MM.1S (cell line): ENCODE results near the gene BTK.
A peak's percentile ranks its signal among the peaks of the same experiment; 100 is the strongest.

Experiments used
- DNase-seq: peaks from one replicate; pipeline ENCODE4 v3.0.0-alpha.2; 2015
- H2AFZ ChIP-seq: fragments of 300-600 bp; sonication (generic); 2 replicates; pipeline ENCODE4 v1.6.0; 2016; ENCODE audit warnings: antibody characterized with exemption, low read length
- H3F3A ChIP-seq: fragments of 300-600 bp; sonication (generic); 2 replicates; pipeline ENCODE4 v1.6.1; 2016; ENCODE audit warnings: mild to moderate bottlenecking, antibody characterized with exemption, low read length, moderate library complexity, mixed read lengths; ENCODE audit not compliant: insufficient read depth
- H3K27ac ChIP-seq: fragments of 300-600 bp; sonication (generic); 2 replicates; pipeline ENCODE4 v1.5.1; 2016; ENCODE audit warnings: mild to moderate bottlenecking, low read length
- H3K27me3 ChIP-seq: fragments of 300-600 bp; sonication (generic); replicated peaks from 2 replicates; pipeline ENCODE4 v1.6.0; 2016; ENCODE audit warnings: low read length; ENCODE audit not compliant: insufficient read depth
- H3K36me3 ChIP-seq: fragments of 300-600 bp; sonication (generic); replicated peaks from 2 replicates; pipeline ENCODE4 v1.6.1; 2016; ENCODE audit warnings: mild to moderate bottlenecking, low read length, mixed read lengths; ENCODE audit not compliant: insufficient read depth
- H3K4me1 ChIP-seq: fragments of 300-600 bp; sonication (generic); 2 replicates; pipeline ENCODE4 v1.6.1; 2016; ENCODE audit warnings: low read length, mixed read lengths
- H3K4me2 ChIP-seq: fragments of 300-600 bp; sonication (generic); 2 replicates; pipeline ENCODE4 v1.6.0; 2016; ENCODE audit warnings: low read depth, low read length
- H3K4me3 ChIP-seq: fragments of 300-600 bp; sonication (generic); 2 replicates; pipeline ENCODE4 v1.5.1; 2016; ENCODE audit warnings: low read length, mixed read lengths
- H3K79me2 ChIP-seq: fragments of 300-600 bp; sonication (generic); 2 replicates; pipeline ENCODE4 v1.6.1; 2016; ENCODE audit warnings: mixed run types, low read length, mixed read lengths
- H3K9ac ChIP-seq: fragments of 300-600 bp; sonication (generic); 2 replicates; pipeline ENCODE4 v1.6.1; 2016; ENCODE audit warnings: low read length, mixed read lengths
- H3K9me2 ChIP-seq: fragments of 300-600 bp; sonication (generic); replicated peaks from 2 replicates; pipeline ENCODE4 v1.6.1; 2016; ENCODE audit warnings: mild to moderate bottlenecking, low read length, mixed read lengths; ENCODE audit not compliant: insufficient read depth
- H3K9me3 ChIP-seq: fragments of 300-600 bp; sonication (generic); replicated peaks from 2 replicates; pipeline ENCODE4 v1.6.1; 2016; ENCODE audit warnings: mild to moderate bottlenecking, low read length, mixed read lengths; ENCODE audit not compliant: insufficient read depth
- H4K20me1 ChIP-seq: fragments of 300-600 bp; sonication (generic); 2 replicates; pipeline ENCODE4 v1.6.1; 2016; ENCODE audit warnings: mild to moderate bottlenecking, low read length, moderate library complexity, mixed read lengths; ENCODE audit not compliant: insufficient read depth
- EZH2 ChIP-seq: fragments of 300-600 bp; sonication (generic); optimal IDR thresholded peaks from 2 replicates; pipeline ENCODE3; 2017; ENCODE audit warnings: low read depth, mild to moderate bottlenecking, antibody characterized with exemption, low read length, mixed read lengths
- EZH2phosphoT487 ChIP-seq: fragments of 300-600 bp; sonication (generic); IDR thresholded peaks from 2 replicates; pipeline ENCODE4 v1.6.1; 2018; ENCODE audit warnings: antibody characterized with exemption, low read length
- TF ChIP-seq, protein P1 (sequence below): fragments of 300-600 bp; sonication (generic); IDR thresholded peaks from 2 replicates; pipeline ENCODE4 v1.5.1; 2016; ENCODE audit warnings: antibody characterized with exemption, low read length, mixed read lengths

BTK gene

DNA sequence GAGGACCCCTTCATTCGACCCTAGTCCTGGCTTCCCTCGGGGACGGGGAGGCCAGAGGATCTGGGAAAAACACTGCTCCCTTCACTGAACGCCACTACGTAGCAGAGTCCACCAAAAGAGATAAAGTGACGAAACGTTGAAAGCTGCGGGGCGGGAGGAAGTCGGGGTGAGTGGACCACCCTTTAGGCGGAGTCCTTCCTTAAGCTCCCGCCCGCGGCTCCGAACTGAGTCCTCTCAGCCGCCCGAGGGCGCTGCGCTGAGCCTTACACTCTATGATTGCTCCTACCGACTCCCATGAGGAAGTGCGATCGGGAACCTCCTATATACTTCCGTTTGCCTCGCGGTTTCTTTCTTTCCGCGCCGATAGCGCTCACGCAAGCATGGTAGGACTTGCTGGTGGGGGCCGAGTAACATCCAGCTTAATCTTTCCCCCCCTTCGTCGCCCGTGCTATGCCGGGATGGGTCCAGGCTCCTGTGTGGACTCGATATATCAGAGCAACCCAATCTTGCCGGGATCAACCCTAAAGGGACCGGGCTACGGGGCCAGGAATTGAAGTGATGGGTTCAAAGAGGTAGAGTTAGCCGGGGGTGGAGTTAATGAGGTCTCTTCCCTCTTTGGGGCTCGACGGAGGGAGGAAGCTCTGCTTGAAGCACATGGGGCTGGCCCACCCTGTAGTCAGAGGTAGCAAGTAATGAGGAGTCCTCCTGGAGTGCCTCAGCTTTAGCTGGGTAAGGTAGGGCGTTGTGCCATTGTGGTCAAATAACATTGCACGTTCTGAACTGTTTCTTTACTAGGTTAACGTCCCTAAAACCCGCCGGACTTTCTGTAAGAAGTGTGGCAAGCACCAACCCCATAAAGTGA lies 4.9 kb upstream of the BTK start, which contains the start of gene RPL36A:
TSS of gene RPL36A (plus strand) at position 348 of the 862 bp plus-strand sequence. CDS start at position 381, 33 bp downstream.
- Histone ChIP-seq H3K27ac (peak within 1 kb of the TSS; percentile 50; the same call in 1 of the 2 replicates), H3K9me2 (no peaks in the 10 kb centered on the region), H3K4me1 (peaks cover 7% of the 10 kb centered on the region; the same call in 1 of the 2 replicates), H3K4me2 (peak within 1 kb of the TSS; percentile 81), H3K4me3 (peak within 1 kb of the TSS; percentile 72), H3K36me3 (peaks cover 4% of the 10 kb centered on the region; the same call in 1 of the 2 replicates), H3K9ac (peak within 1 kb of the TSS; percentile 87), H3K27me3 (no peaks in the 10 kb centered on the region), H2AFZ (peak within 1 kb of the TSS; percentile 79), H3F3A (peaks cover 9% of the 10 kb centered on the region), H3K79me2 (peaks cover 20% of the 10 kb centered on the region), H4K20me1 (no peaks in the 10 kb centered on the region), H3K9me3 (no peaks in the 10 kb centered on the region)
- TF ChIP-seq EZH2phosphoT487: no peak
- TF ChIP-seq, protein P1, sequence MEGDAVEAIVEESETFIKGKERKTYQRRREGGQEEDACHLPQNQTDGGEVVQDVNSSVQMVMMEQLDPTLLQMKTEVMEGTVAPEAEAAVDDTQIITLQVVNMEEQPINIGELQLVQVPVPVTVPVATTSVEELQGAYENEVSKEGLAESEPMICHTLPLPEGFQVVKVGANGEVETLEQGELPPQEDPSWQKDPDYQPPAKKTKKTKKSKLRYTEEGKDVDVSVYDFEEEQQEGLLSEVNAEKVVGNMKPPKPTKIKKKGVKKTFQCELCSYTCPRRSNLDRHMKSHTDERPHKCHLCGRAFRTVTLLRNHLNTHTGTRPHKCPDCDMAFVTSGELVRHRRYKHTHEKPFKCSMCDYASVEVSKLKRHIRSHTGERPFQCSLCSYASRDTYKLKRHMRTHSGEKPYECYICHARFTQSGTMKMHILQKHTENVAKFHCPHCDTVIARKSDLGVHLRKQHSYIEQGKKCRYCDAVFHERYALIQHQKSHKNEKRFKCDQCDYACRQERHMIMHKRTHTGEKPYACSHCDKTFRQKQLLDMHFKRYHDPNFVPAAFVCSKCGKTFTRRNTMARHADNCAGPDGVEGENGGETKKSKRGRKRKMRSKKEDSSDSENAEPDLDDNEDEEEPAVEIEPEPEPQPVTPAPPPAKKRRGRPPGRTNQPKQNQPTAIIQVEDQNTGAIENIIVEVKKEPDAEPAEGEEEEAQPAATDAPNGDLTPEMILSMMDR: peak; percentile 65
- peak; percentile 92 for DNase-seq

DNA sequence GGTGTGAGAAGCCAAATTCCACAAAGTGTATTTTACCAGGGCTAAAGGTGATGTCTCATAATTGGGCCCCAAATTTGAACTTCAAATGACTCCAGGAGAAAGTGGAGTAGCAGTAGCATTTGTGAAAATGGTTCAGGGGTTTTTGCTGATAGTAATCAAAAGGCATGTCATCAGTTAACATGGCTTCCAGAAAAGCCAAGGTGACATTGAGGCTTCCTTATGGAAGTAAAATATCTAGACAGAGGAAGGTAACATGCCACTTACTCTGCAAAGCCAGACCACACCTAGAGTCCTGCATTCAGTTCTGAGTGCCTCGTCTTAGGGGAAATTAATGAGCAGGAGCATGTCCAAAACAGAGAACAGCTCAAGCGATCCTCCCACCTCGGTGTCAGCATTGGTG lies 2.6 kb upstream of the BTK start:
- Histone ChIP-seq H3K9ac (no peak overlapping the region), H2AFZ (no peak overlapping the region), H3K9me3 (no peaks in the 10 kb centered on the region), H3K36me3 (peaks cover 4% of the 10 kb centered on the region; the same call in 1 of the 2 replicates), H3K4me2 (no peak overlapping the region), H3K27ac (no peak overlapping the region), H4K20me1 (no peaks in the 10 kb centered on the region), H3K4me1 (peaks cover 12% of the 10 kb centered on the region; the same call in 1 of the 2 replicates), H3K4me3 (no peak overlapping the region), H3K27me3 (no peaks in the 10 kb centered on the region), H3K9me2 (no peaks in the 10 kb centered on the region), H3K79me2 (peaks cover 20% of the 10 kb centered on the region), H3F3A (peaks cover 3% of the 10 kb centered on the region)
- DNase-seq: no peak
- TF ChIP-seq EZH2phosphoT487: no peak
- no peak for TF ChIP-seq EZH2
- TF ChIP-seq, protein P1: no peak

DNA sequence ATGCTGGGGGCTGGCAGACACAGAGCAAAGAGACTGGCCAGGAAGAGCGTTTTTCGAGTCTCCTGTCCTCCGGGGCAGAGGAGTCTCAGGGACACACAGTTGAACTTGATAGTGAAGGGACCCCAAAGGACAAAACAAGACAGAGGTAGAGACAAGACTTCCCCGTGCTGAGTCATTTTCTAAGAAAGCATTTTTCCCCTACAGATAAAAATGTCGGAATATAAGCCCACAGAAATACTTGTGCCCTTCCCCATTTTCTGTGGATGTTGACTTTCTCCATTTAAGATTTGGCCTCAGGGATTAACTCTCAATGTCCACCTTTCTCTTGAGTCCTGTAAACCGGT lies 523 bp upstream of the BTK start:
- H3K27me3 ChIP-seq: no peaks in the 10 kb centered on the region
- DNase-seq: no peak
- TF ChIP-seq, protein P1: no peak
- no peak for TF ChIP-seq EZH2
- no peak for TF ChIP-seq EZH2phosphoT487
- H4K20me1 ChIP-seq: no peaks in the 10 kb centered on the region
- H3K4me1 ChIP-seq: peaks cover 16% of the 10 kb centered on the region; the same call in 1 of the 2 replicates
- H3K36me3 ChIP-seq: 0 out of 2 replicates have a peak, but pooled peaks cover under 1% of the 10 kb centered on the region
- H3K4me2 ChIP-seq: peak overlapping the region; percentile 57; the same call in 1 of the 2 replicates
- peak overlapping the region; percentile 29; the same call in 1 of the 2 replicates for H3K9ac ChIP-seq
- H2AFZ ChIP-seq: peak overlapping the region; percentile 83
- H3K79me2 ChIP-seq: peaks cover 7% of the 10 kb centered on the region
- H3K9me3 ChIP-seq: no peaks in the 10 kb centered on the region
- 0 out of 2 replicates have a peak overlapping the region, but pooled peaks have one; percentile 25 for H3K4me3 ChIP-seq
- no peaks in the 10 kb centered on the region for H3K9me2 ChIP-seq
- peaks cover 7% of the 10 kb centered on the region; the same call in 1 of the 2 replicates for H3F3A ChIP-seq
- peak overlapping the region; percentile 39; the same call in 1 of the 2 replicates for H3K27ac ChIP-seq
